Smooth muscle cell (in vitro differentiated cells): Measurements from ENCODE around the gene PIGU. TPM values are rescaled to one million over a fixed set of nuclear protein-coding genes. Genes with fewer than 3 reads are reported as not detected.

Source experiments
- DNase-seq: peaks from one replicate; lab custom pipeline; 2025; ENCODE audit not compliant: unreplicated experiment; lab: John Stamatoyannopoulos, UW
- H2AFZ ChIP-seq: fragments of 200-600 bp; sonication (generic); 2 replicates; pipeline ENCODE4 v1.6.0; 2016; ENCODE audit warnings: antibody characterized with exemption, low read depth, mild to moderate bottlenecking
- H3F3A ChIP-seq: fragments of 200-600 bp; sonication (generic); 2 replicates; pipeline ENCODE4 v1.6.0; 2017; ENCODE audit warnings: antibody characterized with exemption, low read depth
- H3K27ac ChIP-seq: fragments of 200-600 bp; sonication (generic); 2 replicates; pipeline ENCODE4 v1.5.1; 2016; ENCODE audit warnings: low read depth, mild to moderate bottlenecking
- H3K27me3 ChIP-seq: fragments of 200-600 bp; sonication (generic); 2 replicates; pipeline ENCODE4 v1.6.1; 2016; ENCODE audit warnings: low read depth, mild to moderate bottlenecking
- H3K36me3 ChIP-seq: fragments of 200-600 bp; sonication (generic); 2 replicates; pipeline ENCODE4 v1.5.1; 2016; ENCODE audit warnings: low read depth
- H3K4me1 ChIP-seq: fragments of 200-600 bp; sonication (generic); 2 replicates; pipeline ENCODE4 v1.5.1; 2016; ENCODE audit warnings: low read depth
- H3K4me2 ChIP-seq: fragments of 200-600 bp; sonication (generic); 2 replicates; pipeline ENCODE4 v1.6.0; 2016; ENCODE audit warnings: mild to moderate bottlenecking
- H3K4me3 ChIP-seq: fragments of 200-600 bp; sonication (generic); 2 replicates; pipeline ENCODE4 v1.5.1; 2016; ENCODE audit warnings: mild to moderate bottlenecking
- H3K79me2 ChIP-seq: fragments of 200-600 bp; sonication (generic); 2 replicates; pipeline ENCODE4 v1.6.0; 2016; ENCODE audit warnings: low read depth, mild to moderate bottlenecking
- H3K9ac ChIP-seq: fragments of 200-600 bp; sonication (generic); 2 replicates; pipeline ENCODE4 v1.6.0; 2016; ENCODE audit warnings: low read depth
- H3K9me3 ChIP-seq: fragments of 200-600 bp; sonication (generic); replicated peaks from 2 replicates; pipeline ENCODE4 v1.5.1; 2016; ENCODE audit warnings: low read depth
- H4K20me1 ChIP-seq: fragments of 200-600 bp; sonication (generic); 2 replicates; pipeline ENCODE4 v1.6.0; 2016; ENCODE audit warnings: low read depth
- CTCF ChIP-seq: fragments of 200-600 bp; sonication (generic); IDR thresholded peaks from 2 replicates; pipeline ENCODE4 v1.5.1; 2017; ENCODE audit warnings: borderline replicate concordance, mild to moderate bottlenecking, antibody characterized with exemption; ENCODE audit not compliant: insufficient read depth, poor library complexity, severe bottlenecking
- WGBS: methylation state at CpG from one replicate; pipeline ENCODE4 v1.1.7; 2016; ENCODE audit warnings: low lambda C conversion rate; 5-methylcytosine and 5-hydroxymethylcytosine counted together
- polyA plus RNA-seq: library from polyadenylated mRNA; unstranded; fragments of >200 nt; fragmentation: Nextera tagmentation; extraction: Ambion mirVana; gene quantifications from 2 replicates; pipeline ENCODE4 v1.2.1, GENCODE V29; 2016
- total RNA-seq: library from RNA; depleted of rRNA; stranded (reverse); fragments of >200 nt; gene quantifications from 2 replicates; pipeline ENCODE4 v1.2.3, GENCODE V29; 2014

The PIGU gene
- total and polyA plus RNA-seq, 2 experiments from 2014 or later, result 46.5 to 50.2 TPM

DNA sequence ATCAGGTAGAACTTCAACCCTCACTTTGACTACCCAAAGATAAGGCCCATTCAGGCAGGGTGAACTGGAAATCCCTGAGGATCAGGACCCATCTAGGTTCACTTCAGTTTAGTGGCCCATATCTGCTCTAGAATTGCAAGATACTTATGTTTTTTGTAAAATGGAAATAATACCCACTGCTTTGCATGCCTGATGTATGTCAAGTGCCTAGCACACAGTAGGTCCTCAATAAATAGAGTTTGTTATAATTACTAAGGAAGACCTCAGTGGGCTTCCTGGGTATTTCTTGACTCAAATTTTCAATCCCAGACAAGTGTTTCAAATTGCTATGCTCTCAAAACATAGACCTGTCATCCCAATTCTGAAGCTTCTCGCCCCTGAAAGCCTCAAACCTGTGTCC, 32.5 kb downstream of the PIGU start:
- Histone ChIP-seq H3K9ac (no peak overlapping the region), H3K79me2 (no peaks in the 10 kb centered on the region), H3K27ac (no peak overlapping the region), H3K4me1 (no peaks in the 10 kb centered on the region), H3F3A (no peaks in the 10 kb centered on the region), H3K27me3 (no peaks in the 10 kb centered on the region), H3K4me3 (no peak overlapping the region), H3K4me2 (no peak overlapping the region), H4K20me1 (peaks cover 13% of the 10 kb centered on the region), H2AFZ (no peak overlapping the region), H3K9me3 (no peaks in the 10 kb centered on the region), H3K36me3 (no peaks in the 10 kb centered on the region)
- whole genome bisulfite sequencing, result 100% methylated on average over 1 of the region's 1 CpG
- TF ChIP-seq CTCF, result no peak
- DNase-seq, result no peak

DNA sequence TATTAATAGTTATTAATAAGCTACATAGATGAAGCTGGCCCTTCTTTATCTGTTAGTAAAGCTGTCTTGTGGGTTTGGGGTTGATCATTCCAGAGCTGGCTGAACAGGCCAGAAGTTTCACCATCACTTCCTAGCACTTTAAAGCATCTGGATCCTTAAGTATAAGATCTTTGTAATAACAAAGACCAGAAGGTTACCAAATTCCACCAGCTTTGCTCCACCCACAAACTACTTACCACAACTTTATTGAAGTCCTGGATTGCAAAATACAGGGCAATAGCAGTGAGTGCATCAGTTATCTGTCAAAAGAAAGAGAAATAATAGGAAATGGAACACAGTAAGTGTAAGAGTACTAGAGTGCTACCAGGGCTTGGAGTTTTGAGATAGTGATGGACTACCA, 33.0 kb downstream of the PIGU start:
- TF ChIP-seq CTCF, result no peak
- no peaks in the 10 kb centered on the region for H3K9me3 ChIP-seq
- peaks cover 13% of the 10 kb centered on the region for H4K20me1 ChIP-seq
- no peaks in the 10 kb centered on the region for H3K27me3 ChIP-seq
- no peaks in the 10 kb centered on the region for H3F3A ChIP-seq
- no peak overlapping the region for H3K27ac ChIP-seq
- H3K4me1 ChIP-seq, result no peaks in the 10 kb centered on the region
- no peak overlapping the region for H3K4me3 ChIP-seq
- no peak overlapping the region for H3K9ac ChIP-seq
- H3K79me2 ChIP-seq, result no peaks in the 10 kb centered on the region
- no peak for DNase-seq
- H2AFZ ChIP-seq, result no peak overlapping the region
- no peak overlapping the region for H3K4me2 ChIP-seq
- no peaks in the 10 kb centered on the region for H3K36me3 ChIP-seq

GRCh38 chr20:34642009-34642408, 34.9 kb downstream of the PIGU start:
- no peaks in the 10 kb centered on the region for H3K27me3 ChIP-seq
- no peak for TF ChIP-seq CTCF
- no peaks in the 10 kb centered on the region for H3F3A ChIP-seq
- H3K36me3 ChIP-seq, result no peaks in the 10 kb centered on the region
- H4K20me1 ChIP-seq, result peaks cover 13% of the 10 kb centered on the region
- H3K4me3 ChIP-seq, result no peak overlapping the region
- H3K79me2 ChIP-seq, result no peaks in the 10 kb centered on the region
- no peak for DNase-seq
- no peak overlapping the region for H2AFZ ChIP-seq
- H3K9me3 ChIP-seq, result no peaks in the 10 kb centered on the region
- 96% methylated on average over 1 of the region's 1 CpG for WGBS
- H3K27ac ChIP-seq, result no peak overlapping the region
- no peak overlapping the region for H3K4me2 ChIP-seq
- no peaks in the 10 kb centered on the region for H3K4me1 ChIP-seq
- H3K9ac ChIP-seq, result no peak overlapping the region

- H3K9ac ChIP-seq, result no peak overlapping the region
- no peak for TF ChIP-seq CTCF
- no peaks in the 10 kb centered on the region for H3F3A ChIP-seq
- no peak overlapping the region for H3K4me2 ChIP-seq
- WGBS, result 96% methylated on average over 2 of the region's 2 CpGs
- H3K79me2 ChIP-seq, result no peaks in the 10 kb centered on the region
- no peak overlapping the region for H2AFZ ChIP-seq
- no peak for DNase-seq
- no peaks in the 10 kb centered on the region for H3K4me1 ChIP-seq
- H3K27me3 ChIP-seq, result no peaks in the 10 kb centered on the region
- no peak overlapping the region for H3K27ac ChIP-seq
- no peaks in the 10 kb centered on the region for H3K9me3 ChIP-seq
- peaks cover 13% of the 10 kb centered on the region for H4K20me1 ChIP-seq
- no peak overlapping the region for H3K4me3 ChIP-seq
- no peaks in the 10 kb centered on the region for H3K36me3 ChIP-seq
Observed at GRCh38 chr20:34639755-34640222, 37.1 kb downstream of the PIGU start.
